Heart left ventricle (tissue), 16 donors: Measurements from ENCODE around the gene EVI5L. TPM values are rescaled to one million over a fixed set of nuclear protein-coding genes. Genes with fewer than 3 reads are reported as not detected.

Source experiments
- ATAC-seq, 4 donors: fragments of 200-7000 bp; cut with Tn5 transposase; one replicate each; pipeline ENCODE4 v1.9.1; 2020 to 2022; ENCODE audit warnings: moderate library complexity in 4 of 4, mild to moderate bottlenecking in 3 of 4, moderate number of reproducible peaks in 1 of 4
- DNase-seq, 5 donors: peaks; one replicate each; pipeline ENCODE4 v3.0.0-alpha.2; 2020
- H3K27ac ChIP-seq, 12 donors: fragments of 200-600 bp; sonication (generic) in 4 of 12; one replicate each; pipeline versions ENCODE4 v1.5.0 to v1.8.0; 2016 to 2022; ENCODE audit warnings: mild to moderate bottlenecking in 2 of 12
- H3K27me3 ChIP-seq, 9 donors: fragments of 200-600 bp; sonication (generic) in 2 of 9; one replicate each; pipeline versions ENCODE4 v1.5.1 to v1.8.0; 2016 to 2022; ENCODE audit warnings: mild to moderate bottlenecking in 3 of 9
- H3K36me3 ChIP-seq, 9 donors: fragments of 200-600 bp; sonication (generic) in 2 of 9; one replicate each; pipeline versions ENCODE4 v1.5.0 to v1.8.0; 2018 to 2022; ENCODE audit warnings: mild to moderate bottlenecking in 2 of 9
- H3K4me1 ChIP-seq, 12 donors: fragments of 200-600 bp; sonication (generic) in 4 of 12; one replicate each; pipeline versions ENCODE4 v1.5.0 to v1.8.0; 2016 to 2022; ENCODE audit warnings: mild to moderate bottlenecking in 3 of 12
- H3K4me3 ChIP-seq, 12 donors: fragments of 200-600 bp; sonication (generic) in 4 of 12; one replicate each; pipeline versions ENCODE4 v1.5.0 to v1.8.0; 2017 to 2022; ENCODE audit warnings: mild to moderate bottlenecking in 9 of 12, moderate library complexity in 4 of 12
- H3K9me3 ChIP-seq, 12 donors: fragments of 200-600 bp; sonication (generic) in 4 of 12; one replicate each; pipeline versions ENCODE4 v1.5.0 to v1.8.0; 2016 to 2022; ENCODE audit warnings: mild to moderate bottlenecking in 1 of 12
- CTCF ChIP-seq, 12 donors: fragments of 200-600 bp; sonication (generic) in 4 of 12; IDR thresholded peaks; one replicate each; pipeline versions ENCODE4 v1.5.0 to v1.8.0; 2018 to 2022; ENCODE audit warnings: antibody characterized with exemption in 12 of 12, mild to moderate bottlenecking in 5 of 12
- POLR2A ChIP-seq, 2 donors: fragments of 450-650 bp; IDR thresholded peaks; one replicate each; pipeline ENCODE4 v1.6.1; 2017; ENCODE audit warnings: antibody characterized with exemption in 2 of 2, mild to moderate bottlenecking in 2 of 2, moderate library complexity in 2 of 2
- WGBS, 4 donors: extraction: QIAGEN DNeasy Blood & Tissue Kit in 2 of 4; methylation state at CpG; one replicate each; pipeline versions ENCODE4 v1.1.5 to v1.1.7; 2013 to 2018; 5-methylcytosine and 5-hydroxymethylcytosine counted together
- intact Hi-C, 10 donors: fragments of 100-400 bp; cut with DNase I; formaldehyde crosslinking; loops; one replicate each; pipeline versions ENCODE4 v1.11.1 to v1.14.2; 2022
- polyA plus RNA-seq, 2 donors: library from polyadenylated mRNA; stranded (reverse); fragments of 200-250 nt; gene quantifications; one replicate each; pipeline ENCODE4 v1.2.3, GENCODE V29; 2013
- total RNA-seq, 9 donors: library from RNA; depleted of rRNA in 2 of 9; stranded (reverse); fragments of >200 nt in 2 of 9; fragmentation: NEBNext Ultra II Directional in 3 of 9; extraction: Animal tissue kit (Norgen Biotek cat#: 25700) in 3 of 9; gene quantifications; one replicate each; pipeline versions ENCODE4 v1.1.0 to v1.2.4, GENCODE V29; 2016 to 2023
- donor health status: ischemic (EF 13 %, LVEDD 7.1; RV severe dilation, severe dysfunction).
- donor health status: healthy with polysubstance abuse.
- donor health status: DM: no; HTN: yes; CAD: no.
- donor health status: DM: no; HTN: no; CAD: no.
- donor health status: ischemic (EF 25% LVEDD 6.9; RV normal size, moderate dysfunction).
- donor health status: ischemic (EF 25% LVEDD 5.7; RV mildly dilated, moderate dysfunction).
- donor health status: healthy.
- donor health status: DM: yes; HTN: yes; CAD: no.
- donor health status: ischemic (EF 35%, LVEDD 5.7; RV mildly dilated, moderate dysfunction).
- donor health status: nonischemic (EF 11% LVEDD 7.7; RV severe dilation, severe dysfunction).
- donor health status: DM: yes; HTN: yes; CAD: no.
- donor health status: PGD.
- donor health status: ischemic (EF 29% LVEDD 5.4; RV normal size, mild dysfunction).
- donor health status: nonischemic (EF 23%, LVEDD 6.1; RV moderate dilation, normal function).

The EVI5L gene
- total and polyA plus RNA-seq, 11 donors = 18.2 to 41.9 (median 22.1) TPM

- intact Hi-C loops = loop anchor here in 2 of 10 donors (10.0 kb wide), 2 partner anchors 53 to 253 kb away; no protein-coding TSS in a partner anchor
- Histone ChIP-seq H3K4me3 (no peak overlapping the region), H3K27ac (peak overlapping the region in 1 of 12 donors; percentile 40), H3K9me3 (no peaks in the 10 kb centered on the region), H3K36me3 (peaks cover 12 to 54% (median 32%) of the 10 kb centered on the region in 9 donors), H3K27me3 (no peaks in the 10 kb centered on the region), H3K4me1 (peaks cover 0 to 53% (median 30%) of the 10 kb centered on the region in 12 donors)
- no peak for TF ChIP-seq POLR2A (IDR thresholded peaks at IDR 0.05)
- TF ChIP-seq CTCF (IDR thresholded peaks at IDR 0.05) = no peak
- DNase-seq (no peak), ATAC-seq (no peak)
- WGBS, 4 donors = 60 to 70% (median 65%) methylated on average over 14 of the region's 14 CpGs
Observed at GRCh38 chr19:7908078-7908699, 78.2 kb downstream of the EVI5L start.

- intact Hi-C loops = loop anchor here in 2 of 10 donors (10.0 kb wide), 2 partner anchors 54 to 254 kb away; no protein-coding TSS in a partner anchor
- Histone ChIP-seq H3K36me3 (peaks cover 12 to 54% (median 32%) of the 10 kb centered on the region in 9 donors), H3K27me3 (no peaks in the 10 kb centered on the region), H3K4me3 (no peak overlapping the region), H3K9me3 (no peaks in the 10 kb centered on the region), H3K4me1 (peaks cover 0 to 53% (median 28%) of the 10 kb centered on the region in 12 donors), H3K27ac (no peak overlapping the region)
- WGBS, 4 donors = 88 to 94% (median 90%) methylated on average over 14 to 19 of the region's 19 CpGs
- no peak for ATAC-seq
- peak in 1 of 5 donors; percentile 32 for DNase-seq
- TF ChIP-seq POLR2A (IDR thresholded peaks at IDR 0.05) (no peak), CTCF (IDR thresholded peaks at IDR 0.05) (no peak)
Observed at GRCh38 chr19:7908742-7909461, 78.9 kb downstream of the EVI5L start.

- H3K9me3 ChIP-seq = no peaks in the 10 kb centered on the region
- no peak overlapping the region for H3K4me3 ChIP-seq
- DNase-seq (peak in 1 of 5 donors; percentile 11), ATAC-seq (no peak)
- H3K36me3 ChIP-seq = peaks cover 12 to 54% (median 32%) of the 10 kb centered on the region in 9 donors
- peaks cover 0 to 2% (median 0%) of the 10 kb centered on the region in 9 donors for H3K27me3 ChIP-seq
- WGBS, 4 donors = 86 to 96% (median 92%) methylated on average over 9 to 21 of the region's 21 CpGs
- peaks cover 0 to 52% (median 25%) of the 10 kb centered on the region in 12 donors for H3K4me1 ChIP-seq
- H3K27ac ChIP-seq = no peak overlapping the region
- intact Hi-C loops = loop anchor here in 2 of 10 donors (10.0 kb wide), 2 partner anchors 55 to 255 kb away; no protein-coding TSS in a partner anchor
- no peak for TF ChIP-seq CTCF (IDR thresholded peaks at IDR 0.05)
- no peak for TF ChIP-seq POLR2A (IDR thresholded peaks at IDR 0.05)
Observed at GRCh38 chr19:7909471-7910067, 79.6 kb downstream of the EVI5L start.
